Measurements from ENCODE around the gene ACSM2A.

GRCh38 chr16:20484726-20485125, 33.4 kb downstream of the ACSM2A start:
- TF ChIP-seq, protein P1, sequence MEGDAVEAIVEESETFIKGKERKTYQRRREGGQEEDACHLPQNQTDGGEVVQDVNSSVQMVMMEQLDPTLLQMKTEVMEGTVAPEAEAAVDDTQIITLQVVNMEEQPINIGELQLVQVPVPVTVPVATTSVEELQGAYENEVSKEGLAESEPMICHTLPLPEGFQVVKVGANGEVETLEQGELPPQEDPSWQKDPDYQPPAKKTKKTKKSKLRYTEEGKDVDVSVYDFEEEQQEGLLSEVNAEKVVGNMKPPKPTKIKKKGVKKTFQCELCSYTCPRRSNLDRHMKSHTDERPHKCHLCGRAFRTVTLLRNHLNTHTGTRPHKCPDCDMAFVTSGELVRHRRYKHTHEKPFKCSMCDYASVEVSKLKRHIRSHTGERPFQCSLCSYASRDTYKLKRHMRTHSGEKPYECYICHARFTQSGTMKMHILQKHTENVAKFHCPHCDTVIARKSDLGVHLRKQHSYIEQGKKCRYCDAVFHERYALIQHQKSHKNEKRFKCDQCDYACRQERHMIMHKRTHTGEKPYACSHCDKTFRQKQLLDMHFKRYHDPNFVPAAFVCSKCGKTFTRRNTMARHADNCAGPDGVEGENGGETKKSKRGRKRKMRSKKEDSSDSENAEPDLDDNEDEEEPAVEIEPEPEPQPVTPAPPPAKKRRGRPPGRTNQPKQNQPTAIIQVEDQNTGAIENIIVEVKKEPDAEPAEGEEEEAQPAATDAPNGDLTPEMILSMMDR (IDR thresholded peaks at IDR 0.05; ENCODE audit: low read depth, low read length) = no peak
- TF ChIP-seq EZH2phosphoT487 (IDR thresholded peaks at IDR 0.05; ENCODE audit: low read depth) = no peak
